HG02884 (cell line): Measurements from ENCODE around the gene EPDR1.

Source experiments
- ATAC-seq: cut with Tn5 transposase; IDR thresholded peaks from one replicate; pipeline ENCODE4 v1.9.1; 2021; ENCODE audit warnings: mild to moderate bottlenecking, moderate library complexity; ENCODE audit not compliant: unreplicated experiment

Gene EPDR1

DNA sequence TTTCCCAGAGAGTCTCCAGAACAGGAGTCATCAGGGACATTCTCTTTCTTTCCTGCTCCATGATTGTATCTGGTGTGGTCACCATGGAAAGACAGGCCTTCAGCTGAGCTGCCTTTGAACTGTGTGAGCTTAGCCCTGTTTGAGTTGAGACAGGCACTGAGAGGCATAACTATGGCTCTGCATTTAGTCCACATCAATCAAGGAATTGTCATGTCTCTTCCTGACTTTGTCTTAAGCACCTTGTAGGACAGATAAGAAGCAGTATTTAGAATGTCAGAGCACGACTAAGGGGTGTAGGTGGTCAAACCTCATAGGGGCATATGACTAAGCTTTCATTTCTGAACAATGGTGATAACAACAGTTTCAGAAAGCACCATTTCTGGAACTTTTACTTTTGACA, 53.5 kb downstream of the EPDR1 start:
- ATAC-seq: no peak

DNA sequence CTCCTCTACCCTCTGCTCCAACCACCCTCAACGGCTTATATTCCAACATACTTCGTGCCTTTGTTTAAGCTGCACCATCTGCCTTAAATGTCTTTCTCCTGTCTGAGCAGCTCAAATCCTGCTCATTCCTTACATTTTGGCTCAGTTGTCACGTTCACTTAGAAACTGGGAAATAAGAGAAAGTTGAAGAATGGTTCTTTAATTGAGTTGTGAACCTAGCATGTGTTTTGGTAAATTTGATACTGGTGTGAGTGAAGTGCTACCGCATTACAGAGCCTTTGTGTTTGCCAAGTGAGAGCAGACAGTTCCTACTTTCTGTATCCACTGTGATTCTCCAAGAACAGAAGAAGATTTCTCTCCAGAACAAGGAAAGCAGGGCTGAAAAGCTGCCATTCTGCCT, 54.3 kb downstream of the EPDR1 start:
- ATAC-seq: no peak

DNA sequence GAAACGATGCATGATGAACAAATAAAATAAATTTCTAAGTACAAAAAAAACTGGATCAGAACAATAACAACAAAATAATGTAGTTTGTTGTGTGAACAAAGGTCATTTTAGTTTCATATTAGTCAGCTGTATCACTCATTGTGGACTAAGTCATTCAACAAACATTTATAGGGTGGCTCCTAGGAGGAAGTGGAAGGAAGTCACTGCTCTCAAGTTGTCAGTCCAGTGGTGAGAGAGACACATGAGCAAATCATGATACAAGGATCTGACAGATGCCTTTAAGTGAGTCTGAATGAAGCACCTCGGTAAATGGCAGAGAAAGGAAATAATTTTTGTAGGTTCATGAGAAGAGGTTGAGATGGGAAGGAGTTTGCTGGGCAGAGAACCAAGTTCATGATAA, 56.8 kb downstream of the EPDR1 start:
- ATAC-seq: no peak

DNA sequence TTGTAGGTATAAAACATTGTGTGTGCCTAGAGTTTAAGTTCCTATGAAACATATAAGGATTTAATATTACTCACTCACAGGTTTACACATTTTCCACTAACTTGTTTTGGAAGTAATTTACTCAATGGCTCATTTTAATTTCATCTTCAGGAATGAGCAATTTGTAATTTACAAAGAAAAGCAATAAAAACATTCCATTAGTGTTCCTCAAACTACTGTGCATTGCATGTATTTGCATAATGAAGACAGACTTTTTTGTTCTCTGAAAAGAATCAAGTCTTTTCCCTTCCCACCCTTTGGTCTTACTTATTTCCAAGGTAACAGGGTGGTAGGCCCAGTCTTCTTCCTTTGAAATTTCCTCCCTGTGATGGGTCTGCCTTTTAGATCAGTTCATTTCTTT, 61.2 kb downstream of the EPDR1 start:
- ATAC-seq: no peak

DNA sequence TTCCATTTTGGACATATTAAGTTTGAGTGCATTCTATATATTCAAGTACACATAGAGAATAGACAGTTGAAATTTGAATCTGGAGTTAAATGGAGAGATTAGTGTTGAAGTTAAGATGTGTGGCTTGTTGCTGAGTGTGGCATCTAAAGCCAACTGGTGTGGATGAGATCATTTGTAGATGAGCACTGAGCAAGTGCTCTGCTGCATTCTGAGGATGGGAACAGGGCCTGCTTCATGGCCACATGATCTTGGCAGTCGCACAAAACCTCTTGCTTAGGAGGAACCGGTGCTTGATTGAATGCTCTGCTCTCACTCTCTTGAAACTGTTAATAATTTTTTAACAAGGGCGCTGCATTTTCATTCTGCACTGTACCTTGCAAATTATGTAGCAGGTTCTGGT, 62.0 kb downstream of the EPDR1 start:
- no peak for ATAC-seq

DNA sequence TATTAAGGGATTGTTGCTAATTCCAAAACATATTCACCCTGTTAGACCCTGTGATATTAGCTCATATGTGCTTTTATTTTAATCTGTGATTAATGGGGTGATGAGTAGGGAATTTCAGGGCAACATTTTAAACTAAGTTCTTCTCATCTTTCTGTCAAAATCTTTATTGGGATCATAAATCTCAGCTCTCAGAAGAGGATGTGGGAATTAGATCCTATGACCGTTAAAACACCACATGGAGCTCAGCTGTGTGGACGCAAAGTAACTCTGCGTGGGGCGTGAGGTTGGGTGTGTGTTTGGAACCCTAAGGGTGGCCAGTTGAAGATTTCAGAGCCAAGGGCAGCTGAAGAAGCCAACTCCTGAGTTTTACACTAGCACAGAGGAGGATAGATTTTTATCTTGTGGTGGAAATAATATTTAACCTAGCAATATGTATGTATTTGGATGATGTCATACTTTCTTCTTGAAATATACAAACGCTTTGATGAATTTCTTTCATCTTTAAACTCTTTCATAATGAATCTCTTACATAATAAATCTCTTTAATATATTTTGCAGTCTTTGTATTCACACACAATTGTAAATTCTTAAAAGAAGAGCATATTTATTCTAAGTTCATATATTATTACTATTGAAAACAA, 64.4 kb downstream of the EPDR1 start:
- no peak for ATAC-seq

DNA sequence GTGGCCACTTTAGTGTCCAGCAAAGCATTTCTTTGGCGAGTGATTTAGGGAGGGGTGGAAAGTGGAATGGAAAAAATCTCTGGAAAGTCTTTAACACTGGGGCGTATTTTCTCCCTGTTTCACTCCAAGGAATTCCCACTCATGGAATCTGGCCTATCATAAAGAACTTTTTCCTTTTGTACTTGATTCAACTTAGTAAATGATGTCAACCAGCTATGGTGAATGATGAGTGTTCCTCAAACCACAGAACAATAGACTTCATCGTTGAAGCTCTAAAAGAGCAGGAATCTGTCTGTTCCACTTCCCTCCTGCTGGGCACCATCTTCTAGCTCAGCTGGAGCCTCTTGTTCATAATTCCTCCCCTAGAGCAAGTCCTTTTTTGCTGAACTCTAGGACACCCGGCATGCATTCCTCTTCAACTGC, 66.5 kb downstream of the EPDR1 start:
- ATAC-seq: no peak

DNA sequence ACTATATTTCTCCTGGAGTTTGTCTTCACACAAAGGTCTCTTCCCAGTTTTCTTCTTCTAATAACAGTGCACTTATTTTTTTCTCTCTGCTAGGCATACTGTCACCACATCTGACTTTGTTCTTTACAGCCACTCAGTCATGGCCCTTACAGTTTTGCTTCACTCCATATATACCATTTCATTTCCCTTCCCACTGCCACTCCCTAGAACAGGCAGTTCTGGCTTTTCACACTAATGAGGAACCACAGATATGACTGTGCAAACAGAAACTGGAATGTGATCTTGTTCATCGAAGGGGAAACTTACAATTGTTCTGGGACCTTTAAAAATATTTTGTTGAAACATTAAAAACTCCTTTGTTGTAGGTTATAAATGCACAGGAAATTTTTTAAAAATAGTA, 67.3 kb downstream of the EPDR1 start:
- ATAC-seq: no peak

DNA sequence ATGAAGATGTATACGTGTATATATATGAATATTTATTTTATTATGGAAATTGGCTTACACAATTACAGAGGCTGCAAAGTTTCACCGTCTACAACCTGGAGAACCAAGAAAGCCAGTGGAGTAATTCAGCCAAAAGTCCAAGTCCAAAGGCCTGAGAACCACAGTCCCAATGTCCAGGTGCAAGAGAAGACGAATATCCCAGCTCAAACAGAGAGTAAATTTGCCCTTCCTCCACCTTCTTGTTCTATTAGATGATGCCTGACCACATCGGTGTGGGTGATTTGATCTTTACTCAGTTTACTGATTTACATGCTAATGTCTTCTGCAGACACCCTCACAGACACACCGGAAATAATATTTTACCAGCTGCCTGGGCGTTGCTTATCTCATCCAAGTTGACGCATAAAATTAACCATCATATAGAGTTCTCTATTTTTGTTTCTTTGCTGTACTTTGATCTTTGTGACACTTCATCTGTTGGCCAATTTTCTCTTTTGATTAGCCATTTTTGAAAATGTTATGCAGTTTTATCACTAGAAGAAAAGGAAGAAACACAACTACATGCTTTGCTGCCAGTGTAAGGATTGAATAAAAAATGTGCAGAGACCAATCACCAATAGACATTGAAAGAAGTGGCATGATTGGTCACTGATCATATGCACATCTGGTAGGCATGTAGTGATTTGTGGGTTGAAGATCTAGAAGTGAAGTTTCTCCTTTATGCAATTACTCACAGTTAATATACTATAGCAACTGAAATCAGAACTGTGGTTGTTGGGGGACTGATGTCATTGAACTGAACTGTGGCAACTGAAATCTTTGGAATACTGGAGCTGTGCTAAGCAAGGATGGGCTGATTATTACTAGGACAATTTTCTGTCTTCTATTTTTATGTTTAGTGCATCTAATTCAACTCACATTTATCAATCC, 68.5 kb downstream of the EPDR1 start:
- ATAC-seq: no peak

DNA sequence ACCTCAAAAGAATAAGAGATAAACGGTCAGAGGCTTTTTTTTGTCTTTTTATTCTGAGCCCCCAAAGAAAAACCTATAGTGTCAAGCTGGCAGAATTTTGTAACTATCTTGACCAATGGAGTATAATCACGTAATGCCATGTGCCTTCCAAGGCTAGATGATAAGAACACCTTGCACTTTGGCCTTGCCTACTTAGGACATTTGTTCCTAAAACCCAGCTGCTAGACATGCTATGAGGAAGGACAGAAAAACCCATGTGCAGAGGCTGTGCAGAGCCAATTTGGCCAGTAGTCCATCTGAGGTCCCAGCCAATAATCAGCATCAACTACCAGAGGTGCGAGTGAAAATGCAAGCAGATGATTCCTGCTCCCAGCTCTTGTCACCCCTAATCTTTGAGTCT, 69.9 kb downstream of the EPDR1 start:
- ATAC-seq: no peak

DNA sequence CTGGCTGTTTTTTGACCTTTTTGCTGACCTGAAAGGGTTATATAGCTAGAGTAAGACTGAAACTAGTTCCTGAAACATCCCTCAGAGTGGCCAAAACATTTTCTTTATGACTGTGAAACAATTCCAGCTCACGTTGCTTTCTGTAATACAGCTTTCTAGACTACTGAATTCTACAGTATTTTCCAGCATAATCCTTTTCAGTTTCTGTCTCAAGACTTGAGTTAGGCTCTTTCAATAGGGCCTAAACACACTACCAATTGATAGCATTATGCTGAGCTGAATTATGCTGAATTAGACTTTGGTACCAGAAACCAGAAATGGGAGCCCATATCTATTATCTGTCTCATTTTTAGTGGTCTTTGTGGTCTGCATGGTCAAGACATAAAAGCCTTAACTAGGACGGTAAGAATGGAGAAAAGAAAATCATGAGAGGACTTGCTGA, 72.6 kb downstream of the EPDR1 start:
- peak; percentile 74 for ATAC-seq

DNA sequence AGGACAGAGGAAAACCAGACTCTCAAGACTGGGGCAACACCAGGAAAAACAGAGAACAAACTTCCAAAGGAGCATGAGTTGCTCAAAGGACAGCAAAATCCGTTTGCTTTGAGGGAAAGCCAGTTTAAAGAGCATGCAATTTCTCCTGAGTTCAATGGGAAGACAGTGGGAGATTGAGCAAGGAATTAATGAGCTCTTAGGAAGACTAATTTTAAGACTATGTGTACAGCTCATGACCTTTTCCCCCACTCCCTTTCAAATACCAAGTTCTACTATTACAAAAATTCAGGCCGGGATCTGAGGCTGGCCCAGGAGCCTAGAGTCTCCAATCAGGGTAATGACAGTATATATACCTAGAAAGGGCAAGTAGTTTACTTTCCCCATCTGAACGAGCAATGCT, 79.2 kb downstream of the EPDR1 start:
- no peak for ATAC-seq

DNA sequence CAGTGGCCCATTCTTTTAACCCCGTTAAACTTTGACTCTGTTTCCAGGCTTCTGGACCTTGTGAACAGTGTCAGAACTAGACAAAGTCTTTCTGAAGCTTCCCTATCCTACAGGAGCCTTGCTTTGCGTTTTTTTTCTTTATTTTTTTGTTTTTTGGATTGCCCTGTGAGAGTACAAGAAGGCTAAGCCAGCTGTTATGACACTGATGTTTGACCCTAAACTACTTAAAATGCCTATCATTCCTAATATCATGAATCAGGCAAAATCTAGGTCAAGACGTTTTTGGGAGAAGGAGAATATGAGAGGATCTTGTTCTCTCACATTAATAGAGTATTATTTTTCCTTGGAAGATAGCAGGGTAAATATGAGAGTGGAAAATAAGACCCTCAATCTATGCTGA, 79.8 kb downstream of the EPDR1 start:
- ATAC-seq: no peak
